Liver (tissue), 9 donors: Measurements from ENCODE around the gene DNAH1. TPM values are rescaled to one million over a fixed set of nuclear protein-coding genes. Genes with fewer than 3 reads are reported as not detected.

Experiments
- DNase-seq: peaks from one replicate; pipeline ENCODE4 v3.0.0-alpha.2; 2017; ENCODE audit warnings: low spot score
- H3K27ac ChIP-seq, 2 donors: one replicate each; pipeline ENCODE4 v1.7.0; 2013; ENCODE audit warnings: inconsistent platforms in 2 of 2, low read length in 2 of 2, control low read depth in 1 of 2, low read depth in 1 of 2, mild to moderate bottlenecking in 1 of 2
- H3K27me3 ChIP-seq, 4 donors: one replicate each; pipeline versions ENCODE4 v1.6.1 to v1.7.0; 2013; ENCODE audit warnings: low read length in 3 of 4, inconsistent platforms in 1 of 4, mild to moderate bottlenecking in 1 of 4, moderate library complexity in 1 of 4; ENCODE audit not compliant: control insufficient read depth in 4 of 4, insufficient read depth in 4 of 4
- H3K36me3 ChIP-seq, 4 donors: one replicate each; pipeline versions ENCODE4 v1.6.1 to v1.7.0; 2013; ENCODE audit warnings: low read length in 3 of 4, mild to moderate bottlenecking in 3 of 4, low read depth in 1 of 4, moderate library complexity in 1 of 4; ENCODE audit not compliant: control insufficient read depth in 4 of 4, insufficient read depth in 3 of 4
- H3K4me1 ChIP-seq, 4 donors: one replicate each; pipeline versions ENCODE4 v1.6.1 to v1.7.0; 2013; ENCODE audit warnings: low read length in 3 of 4, mild to moderate bottlenecking in 3 of 4, moderate library complexity in 1 of 4; ENCODE audit not compliant: control insufficient read depth in 4 of 4, insufficient read depth in 4 of 4
- H3K4me3 ChIP-seq, 3 donors: one replicate each; pipeline versions ENCODE4 v1.6.1 to v1.7.0; 2013; ENCODE audit warnings: low read length in 3 of 3, control low read depth in 1 of 3, low read depth in 1 of 3, mild to moderate bottlenecking in 1 of 3
- H3K9ac ChIP-seq, 2 donors: one replicate each; pipeline ENCODE4 v1.7.0; 2013; ENCODE audit warnings: low read length in 2 of 2, mild to moderate bottlenecking in 2 of 2, moderate library complexity in 2 of 2, control low read depth in 1 of 2, low read depth in 1 of 2
- H3K9me3 ChIP-seq, 4 donors: one replicate each; pipeline versions ENCODE4 v1.6.1 to v1.7.0; 2013; ENCODE audit warnings: low read length in 3 of 4; ENCODE audit not compliant: control insufficient read depth in 4 of 4
- FOXA1 ChIP-seq: IDR thresholded peaks from 2 replicates; pipeline ENCODE4 v1.6.1; 2016; ENCODE audit warnings: antibody characterized with exemption
- GABPA ChIP-seq, 2 donors: IDR thresholded peaks in 1 of 2; conservative IDR thresholded peaks in 1 of 2; 2 replicates each; pipeline ENCODE4 v1.6.1; 2016; ENCODE audit warnings: antibody characterized with exemption in 2 of 2, mild to moderate bottlenecking in 1 of 2, moderate library complexity in 1 of 2
- JUND ChIP-seq, 2 donors: IDR thresholded peaks; 2 replicates each; pipeline ENCODE4 v1.6.1; 2016; ENCODE audit warnings: antibody characterized with exemption in 2 of 2
- NR2F2 ChIP-seq: IDR thresholded peaks from 2 replicates; pipeline ENCODE4 v1.6.1; 2016; ENCODE audit warnings: antibody characterized with exemption
- RAD21 ChIP-seq, 2 donors: IDR thresholded peaks; 2 replicates each; pipeline ENCODE4 v1.6.1; 2016; ENCODE audit warnings: antibody characterized with exemption in 2 of 2, mild to moderate bottlenecking in 2 of 2
- RXRA ChIP-seq, 2 donors: IDR thresholded peaks; 2 replicates each; pipeline ENCODE4 v1.6.1; 2017 to 2018; ENCODE audit warnings: antibody characterized with exemption in 2 of 2, mild to moderate bottlenecking in 1 of 2
- TAF1 ChIP-seq: conservative IDR thresholded peaks from 2 replicates; pipeline ENCODE4 v1.6.1; 2016; ENCODE audit warnings: antibody characterized with exemption, mild to moderate bottlenecking
- WGBS: extraction: QIAGEN DNeasy Blood & Tissue Kit; methylation state at CpG from one replicate; pipeline ENCODE4 v1.1.7; 2013; 5-methylcytosine and 5-hydroxymethylcytosine counted together
- polyA plus RNA-seq, 2 donors: library from polyadenylated mRNA; stranded (reverse) in 1 of 2; unstranded in 1 of 2; fragments of 200-250 nt in 1 of 2; fragments of >200 nt in 1 of 2; fragmentation: Nextera tagmentation in 1 of 2; extraction: Ambion mirVana in 1 of 2; gene quantifications; one replicate each; pipeline versions ENCODE4 v1.2.1 to v1.2.3, GENCODE V29; 2013 to 2015
- total RNA-seq, 2 donors: library from RNA; depleted of rRNA; stranded (reverse); fragments of >200 nt; gene quantifications; one replicate each; pipeline ENCODE4 v1.2.3, GENCODE V29; 2014
- TF ChIP-seq, protein P1 (sequence below): fragments of 150-350 bp; IDR thresholded peaks from 2 replicates; pipeline ENCODE4 v1.5.1; 2017; ENCODE audit warnings: improper control_type of control experiment, low read depth, low read length; ENCODE audit not compliant: missing input control
- TF ChIP-seq, protein P2 (sequence below): IDR thresholded peaks from 2 replicates; pipeline ENCODE4 v1.6.1; 2016; ENCODE audit warnings: antibody characterized with exemption
- TF ChIP-seq, protein P3 (sequence below): IDR thresholded peaks from 2 replicates; pipeline ENCODE4 v1.6.1; 2016; ENCODE audit warnings: antibody characterized with exemption, mild to moderate bottlenecking
- donor health status: healthy.
- donor health status: healthy.
- donor health status: healthy.
- donor health status: healthy.
- donor health status: healthy.

The DNAH1 gene
- total and polyA plus RNA-seq, 4 donors, result 1.5 to 6.0 (median 2.5) TPM

DNA sequence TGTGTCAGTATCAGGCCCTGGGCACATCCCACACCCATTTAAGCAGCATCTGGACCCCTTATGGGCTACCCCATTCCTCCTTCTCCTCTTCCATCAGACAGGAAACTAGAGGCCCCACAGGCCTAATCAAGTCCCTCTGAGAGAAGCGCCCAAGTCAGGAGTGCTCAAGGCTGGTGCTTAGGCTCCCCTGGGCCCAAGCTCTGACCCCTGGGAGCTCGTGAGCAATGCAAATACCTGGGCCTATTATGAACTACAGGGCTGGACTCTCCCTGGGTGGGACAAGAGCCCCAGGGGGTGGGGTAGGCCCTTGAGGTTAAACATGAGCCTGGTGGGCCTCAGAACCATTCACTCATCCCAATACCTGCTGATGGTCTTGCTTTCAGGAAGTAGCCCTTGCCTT lies 71.4 kb downstream of the DNAH1 start:
- peaks cover 3 to 61% (median 15%) of the 10 kb centered on the region in 4 donors for H3K36me3 ChIP-seq
- H3K27ac ChIP-seq, result no peak overlapping the region
- 93% methylated on average over 2 of the region's 2 CpGs for WGBS
- H3K27me3 ChIP-seq, result no peaks in the 10 kb centered on the region
- no peak overlapping the region for H3K4me3 ChIP-seq
- no peaks in the 10 kb centered on the region for H3K4me1 ChIP-seq
- DNase-seq, result no peak
- H3K9ac ChIP-seq, result no peak overlapping the region
- no peaks in the 10 kb centered on the region for H3K9me3 ChIP-seq
- TF ChIP-seq FOXA1 (no peak), GABPA (IDR thresholded peaks at IDR 0.05 in 1 of 2, conservative IDR thresholded peaks at IDR 0.05 in 1 of 2) (no peak)

DNA sequence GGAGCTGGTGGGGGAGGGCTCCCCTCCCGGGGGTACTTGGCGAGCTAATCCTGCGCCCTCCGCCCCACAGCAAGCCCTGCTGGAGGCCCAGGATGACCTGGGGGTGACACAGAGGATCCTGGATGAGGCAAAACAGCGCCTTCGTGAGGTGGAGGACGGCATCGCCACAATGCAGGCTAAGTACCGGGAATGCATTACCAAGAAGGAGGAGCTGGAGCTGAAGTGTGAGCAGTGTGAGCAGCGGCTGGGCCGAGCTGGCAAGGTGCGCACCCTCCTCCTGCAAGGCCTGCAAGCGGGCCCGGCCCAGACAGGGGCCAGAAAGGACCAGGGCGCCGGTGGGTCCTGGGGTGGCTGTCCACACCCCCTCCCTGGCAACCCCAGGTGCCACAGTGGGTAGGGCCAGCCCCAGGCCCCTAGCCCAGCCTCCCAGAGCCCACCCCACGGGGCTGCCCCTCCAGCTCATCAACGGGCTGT lies 72.3 kb downstream of the DNAH1 start:
- WGBS, result 94% methylated on average over 18 of the region's 18 CpGs
- no peaks in the 10 kb centered on the region for H3K4me1 ChIP-seq
- DNase-seq, result no peak
- H3K36me3 ChIP-seq, result peaks cover 3 to 68% (median 22%) of the 10 kb centered on the region in 4 donors
- H3K9ac ChIP-seq, result no peak overlapping the region
- no peaks in the 10 kb centered on the region for H3K9me3 ChIP-seq
- TF ChIP-seq, protein P1, sequence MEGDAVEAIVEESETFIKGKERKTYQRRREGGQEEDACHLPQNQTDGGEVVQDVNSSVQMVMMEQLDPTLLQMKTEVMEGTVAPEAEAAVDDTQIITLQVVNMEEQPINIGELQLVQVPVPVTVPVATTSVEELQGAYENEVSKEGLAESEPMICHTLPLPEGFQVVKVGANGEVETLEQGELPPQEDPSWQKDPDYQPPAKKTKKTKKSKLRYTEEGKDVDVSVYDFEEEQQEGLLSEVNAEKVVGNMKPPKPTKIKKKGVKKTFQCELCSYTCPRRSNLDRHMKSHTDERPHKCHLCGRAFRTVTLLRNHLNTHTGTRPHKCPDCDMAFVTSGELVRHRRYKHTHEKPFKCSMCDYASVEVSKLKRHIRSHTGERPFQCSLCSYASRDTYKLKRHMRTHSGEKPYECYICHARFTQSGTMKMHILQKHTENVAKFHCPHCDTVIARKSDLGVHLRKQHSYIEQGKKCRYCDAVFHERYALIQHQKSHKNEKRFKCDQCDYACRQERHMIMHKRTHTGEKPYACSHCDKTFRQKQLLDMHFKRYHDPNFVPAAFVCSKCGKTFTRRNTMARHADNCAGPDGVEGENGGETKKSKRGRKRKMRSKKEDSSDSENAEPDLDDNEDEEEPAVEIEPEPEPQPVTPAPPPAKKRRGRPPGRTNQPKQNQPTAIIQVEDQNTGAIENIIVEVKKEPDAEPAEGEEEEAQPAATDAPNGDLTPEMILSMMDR, result no peak
- TF ChIP-seq GABPA (IDR thresholded peaks at IDR 0.05 in 1 of 2, conservative IDR thresholded peaks at IDR 0.05 in 1 of 2), result no peak
- TF ChIP-seq, protein P2, sequence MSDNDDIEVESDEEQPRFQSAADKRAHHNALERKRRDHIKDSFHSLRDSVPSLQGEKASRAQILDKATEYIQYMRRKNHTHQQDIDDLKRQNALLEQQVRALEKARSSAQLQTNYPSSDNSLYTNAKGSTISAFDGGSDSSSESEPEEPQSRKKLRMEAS, result no peak
- TF ChIP-seq TAF1, result no peak
- no peak overlapping the region for H3K27ac ChIP-seq
- H3K27me3 ChIP-seq, result no peaks in the 10 kb centered on the region
- H3K4me3 ChIP-seq, result no peak overlapping the region

DNA sequence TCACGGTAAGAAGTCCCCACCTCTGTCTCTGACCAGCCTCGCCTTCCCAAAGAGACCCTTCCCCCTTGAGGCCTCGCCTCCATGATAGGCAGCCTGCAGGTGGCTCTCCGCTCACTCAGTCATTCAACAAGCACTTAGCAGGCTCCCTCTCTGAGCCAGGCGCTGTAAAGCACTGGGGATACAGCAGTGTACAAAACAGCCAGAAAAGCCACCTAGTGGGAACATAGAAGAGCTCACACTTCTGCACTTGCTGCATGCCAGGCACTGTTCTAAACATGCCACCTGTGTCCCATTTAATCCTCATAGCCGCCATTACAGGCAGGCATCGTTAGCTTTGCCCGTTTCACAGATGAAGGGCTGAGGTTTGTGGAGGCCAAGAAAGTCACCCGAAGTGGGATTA lies 72.8 kb downstream of the DNAH1 start:
- peaks cover 3 to 72% (median 24%) of the 10 kb centered on the region in 4 donors for H3K36me3 ChIP-seq
- WGBS, result 96% methylated on average over 9 of the region's 9 CpGs

DNA sequence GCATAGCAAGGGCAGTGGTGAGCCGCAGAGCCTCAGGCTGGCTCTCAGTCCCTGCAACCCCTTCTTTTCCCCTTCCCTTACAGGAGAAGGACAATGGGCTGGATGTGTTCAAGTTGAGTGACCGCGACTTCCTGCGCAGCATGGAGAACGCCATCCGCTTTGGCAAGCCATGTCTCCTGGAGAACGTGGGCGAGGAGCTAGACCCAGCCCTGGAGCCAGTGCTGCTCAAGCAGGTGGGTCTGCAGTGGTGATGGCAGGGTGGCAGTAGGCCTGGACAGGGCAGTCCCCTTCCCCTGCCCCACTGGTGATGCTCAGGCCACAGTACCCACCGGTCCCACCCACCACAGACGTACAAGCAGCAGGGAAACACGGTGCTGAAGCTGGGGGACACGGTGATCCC lies 75.0 kb downstream of the DNAH1 start:
- Histone ChIP-seq H3K4me1 (no peaks in the 10 kb centered on the region), H3K27me3 (no peaks in the 10 kb centered on the region), H3K27ac (no peak overlapping the region), H3K9me3 (no peaks in the 10 kb centered on the region), H3K9ac (no peak overlapping the region), H3K36me3 (peaks cover 6 to 78% (median 23%) of the 10 kb centered on the region in 4 donors), H3K4me3 (no peak overlapping the region)
- DNase-seq, result no peak
- WGBS, result 98% methylated on average over 12 of the region's 12 CpGs
- TF ChIP-seq, protein P1, result no peak
- no peak for TF ChIP-seq JUND (IDR thresholded peaks at IDR 0.05)
- no peak for TF ChIP-seq FOXA1
- TF ChIP-seq, protein P3, sequence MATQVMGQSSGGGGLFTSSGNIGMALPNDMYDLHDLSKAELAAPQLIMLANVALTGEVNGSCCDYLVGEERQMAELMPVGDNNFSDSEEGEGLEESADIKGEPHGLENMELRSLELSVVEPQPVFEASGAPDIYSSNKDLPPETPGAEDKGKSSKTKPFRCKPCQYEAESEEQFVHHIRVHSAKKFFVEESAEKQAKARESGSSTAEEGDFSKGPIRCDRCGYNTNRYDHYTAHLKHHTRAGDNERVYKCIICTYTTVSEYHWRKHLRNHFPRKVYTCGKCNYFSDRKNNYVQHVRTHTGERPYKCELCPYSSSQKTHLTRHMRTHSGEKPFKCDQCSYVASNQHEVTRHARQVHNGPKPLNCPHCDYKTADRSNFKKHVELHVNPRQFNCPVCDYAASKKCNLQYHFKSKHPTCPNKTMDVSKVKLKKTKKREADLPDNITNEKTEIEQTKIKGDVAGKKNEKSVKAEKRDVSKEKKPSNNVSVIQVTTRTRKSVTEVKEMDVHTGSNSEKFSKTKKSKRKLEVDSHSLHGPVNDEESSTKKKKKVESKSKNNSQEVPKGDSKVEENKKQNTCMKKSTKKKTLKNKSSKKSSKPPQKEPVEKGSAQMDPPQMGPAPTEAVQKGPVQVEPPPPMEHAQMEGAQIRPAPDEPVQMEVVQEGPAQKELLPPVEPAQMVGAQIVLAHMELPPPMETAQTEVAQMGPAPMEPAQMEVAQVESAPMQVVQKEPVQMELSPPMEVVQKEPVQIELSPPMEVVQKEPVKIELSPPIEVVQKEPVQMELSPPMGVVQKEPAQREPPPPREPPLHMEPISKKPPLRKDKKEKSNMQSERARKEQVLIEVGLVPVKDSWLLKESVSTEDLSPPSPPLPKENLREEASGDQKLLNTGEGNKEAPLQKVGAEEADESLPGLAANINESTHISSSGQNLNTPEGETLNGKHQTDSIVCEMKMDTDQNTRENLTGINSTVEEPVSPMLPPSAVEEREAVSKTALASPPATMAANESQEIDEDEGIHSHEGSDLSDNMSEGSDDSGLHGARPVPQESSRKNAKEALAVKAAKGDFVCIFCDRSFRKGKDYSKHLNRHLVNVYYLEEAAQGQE, result no peak
- no peak for TF ChIP-seq GABPA (IDR thresholded peaks at IDR 0.05 in 1 of 2, conservative IDR thresholded peaks at IDR 0.05 in 1 of 2)
- TF ChIP-seq RAD21 (IDR thresholded peaks at IDR 0.05), result no peak
- no peak for TF ChIP-seq NR2F2

More for the DNA sequence above, 72.8 kb downstream of the DNAH1 start:
- H3K4me1 ChIP-seq, result no peaks in the 10 kb centered on the region
- no peak for DNase-seq
- H3K27ac ChIP-seq, result no peak overlapping the region
- TF ChIP-seq RXRA (IDR thresholded peaks at IDR 0.05), result no peak
- TF ChIP-seq, protein P1, result peak; percentile 3
- no peak overlapping the region for H3K9ac ChIP-seq
- no peaks in the 10 kb centered on the region for H3K9me3 ChIP-seq
- H3K27me3 ChIP-seq, result no peaks in the 10 kb centered on the region
- H3K4me3 ChIP-seq, result no peak overlapping the region
